ENCODE measurements around the gene TRH.

GRCh38 chr3:129983561-129983960 is 9.0 kb downstream of the TRH start:
- TF ChIP-seq, protein P1, sequence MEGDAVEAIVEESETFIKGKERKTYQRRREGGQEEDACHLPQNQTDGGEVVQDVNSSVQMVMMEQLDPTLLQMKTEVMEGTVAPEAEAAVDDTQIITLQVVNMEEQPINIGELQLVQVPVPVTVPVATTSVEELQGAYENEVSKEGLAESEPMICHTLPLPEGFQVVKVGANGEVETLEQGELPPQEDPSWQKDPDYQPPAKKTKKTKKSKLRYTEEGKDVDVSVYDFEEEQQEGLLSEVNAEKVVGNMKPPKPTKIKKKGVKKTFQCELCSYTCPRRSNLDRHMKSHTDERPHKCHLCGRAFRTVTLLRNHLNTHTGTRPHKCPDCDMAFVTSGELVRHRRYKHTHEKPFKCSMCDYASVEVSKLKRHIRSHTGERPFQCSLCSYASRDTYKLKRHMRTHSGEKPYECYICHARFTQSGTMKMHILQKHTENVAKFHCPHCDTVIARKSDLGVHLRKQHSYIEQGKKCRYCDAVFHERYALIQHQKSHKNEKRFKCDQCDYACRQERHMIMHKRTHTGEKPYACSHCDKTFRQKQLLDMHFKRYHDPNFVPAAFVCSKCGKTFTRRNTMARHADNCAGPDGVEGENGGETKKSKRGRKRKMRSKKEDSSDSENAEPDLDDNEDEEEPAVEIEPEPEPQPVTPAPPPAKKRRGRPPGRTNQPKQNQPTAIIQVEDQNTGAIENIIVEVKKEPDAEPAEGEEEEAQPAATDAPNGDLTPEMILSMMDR (IDR thresholded peaks at IDR 0.05): no peak
- TF ChIP-seq POLR2AphosphoS5 (IDR thresholded peaks at IDR 0.05; ENCODE audit: insufficient read depth in 1 of 2, low read depth in 1 of 2): no peak
